GM10266 (cell line): ENCODE measurements around the gene NFATC2.

Experiments
- DNase-seq: peaks from one replicate; pipeline ENCODE4 v3.0.0; 2012; ENCODE audit errors: extremely low spot score
- CTCF ChIP-seq: IDR thresholded peaks from 2 replicates; pipeline ENCODE4 v1.5.1; 2012; ENCODE audit warnings: mild to moderate bottlenecking, low read depth; ENCODE audit not compliant: control insufficient read depth, insufficient read depth; ENCODE audit errors: missing control alignments

Gene NFATC2

GRCh38 chr20:51493346-51493791, 49.1 kb downstream of the NFATC2 start:
- DNase-seq = no peak
- no peak for TF ChIP-seq CTCF

- no peak for DNase-seq
- TF ChIP-seq CTCF = no peak
Measured at GRCh38 chr20:51492167-51493092, 50.1 kb downstream of the NFATC2 start.

- no peak for DNase-seq
- no peak for TF ChIP-seq CTCF
Measured at GRCh38 chr20:51491393-51491792, 51.1 kb downstream of the NFATC2 start.

GRCh38 chr20:51490635-51491034, 51.9 kb downstream of the NFATC2 start:
- no peak for TF ChIP-seq CTCF

GRCh38 chr20:51489611-51490010, 52.9 kb downstream of the NFATC2 start:
- no peak for TF ChIP-seq CTCF
- no peak for DNase-seq

More at GRCh38 chr20:51490635-51491034, 51.9 kb downstream of the NFATC2 start:
- no peak for DNase-seq

GRCh38 chr20:51488331-51488730, 54.2 kb downstream of the NFATC2 start:
- DNase-seq = no peak
- no peak for TF ChIP-seq CTCF
